Spleen (tissue), 11 donors: ENCODE measurements around the gene SCUBE2. TPM values are rescaled to one million over a fixed set of nuclear protein-coding genes. Genes with fewer than 3 reads are reported as not detected.
"Not testable (repeated sequence)": the region's sequence is repeated elsewhere in the genome, so short reads cannot be mapped to it uniquely, and the experiment has no call there.

Experiments used
- DNase-seq: peaks from one replicate; pipeline ENCODE4 v3.0.0-alpha.2; 2020
- H3K27ac ChIP-seq, 8 donors: fragments of 200-600 bp; sonication (generic) in 7 of 8; 1 replicate in 4 of 8; 2 replicates in 4 of 8; pipeline versions ENCODE4 v1.5.0 to v1.8.0; 2016 to 2021; ENCODE audit warnings: inconsistent platforms in 4 of 8, mild to moderate bottlenecking in 4 of 8, moderate library complexity in 1 of 8
- H3K27me3 ChIP-seq, 7 donors: fragments of 200-600 bp; sonication (generic) in 6 of 7; replicated peaks in 1 of 7; 1 replicate in 4 of 7; 2 replicates in 3 of 7; pipeline versions ENCODE4 v1.5.0 to v1.8.0; 2016 to 2021; ENCODE audit warnings: inconsistent platforms in 3 of 7, mild to moderate bottlenecking in 1 of 7
- H3K36me3 ChIP-seq, 6 donors: fragments of 200-600 bp; sonication (generic) in 5 of 6; 1 replicate in 4 of 6; 2 replicates in 2 of 6; pipeline versions ENCODE4 v1.5.0 to v1.8.0; 2016 to 2021; ENCODE audit warnings: inconsistent platforms in 2 of 6
- H3K4me1 ChIP-seq, 6 donors: fragments of 200-600 bp; sonication (generic) in 5 of 6; 1 replicate in 3 of 6; 2 replicates in 3 of 6; pipeline versions ENCODE4 v1.5.0 to v1.8.0; 2016 to 2021; ENCODE audit warnings: inconsistent platforms in 3 of 6
- H3K4me3 ChIP-seq, 8 donors: fragments of 200-600 bp; sonication (generic) in 7 of 8; 1 replicate in 4 of 8; 2 replicates in 4 of 8; pipeline versions ENCODE4 v1.5.0 to v1.8.0; 2016 to 2021; ENCODE audit warnings: inconsistent platforms in 4 of 8, mild to moderate bottlenecking in 4 of 8, moderate library complexity in 2 of 8
- H3K9me3 ChIP-seq, 8 donors: fragments of 200-600 bp; sonication (generic) in 7 of 8; 1 replicate in 4 of 8; 2 replicates in 4 of 8; pipeline versions ENCODE4 v1.5.0 to v1.8.0; 2016 to 2021; ENCODE audit warnings: inconsistent platforms in 4 of 8
- POLR2A ChIP-seq, 3 donors: fragments of 450-650 bp; IDR thresholded peaks; one replicate each; pipeline ENCODE4 v1.5.1; 2017; ENCODE audit warnings: antibody characterized with exemption in 3 of 3, mild to moderate bottlenecking in 1 of 3
- POLR2AphosphoS5 ChIP-seq, 3 donors: sonication (generic); formaldehyde crosslinking; IDR thresholded peaks; one replicate each; pipeline ENCODE4 v1.5.1; 2017; ENCODE audit warnings: antibody characterized with exemption in 3 of 3
- WGBS, 5 donors: extraction: QIAGEN DNeasy Blood & Tissue Kit in 3 of 5; methylation state at CpG; one replicate each; pipeline versions ENCODE4 v1.1.5 to v1.1.7; 2013 to 2018; 5-methylcytosine and 5-hydroxymethylcytosine counted together
- intact Hi-C: fragments of 100-400 bp; cut with DNase I; formaldehyde crosslinking; loops from one replicate; pipeline ENCODE4 v1.15.0; 2023; ENCODE audit warnings: low total_unique reads
- polyA plus RNA-seq, 3 donors: library from polyadenylated mRNA; stranded (reverse); fragments of 200-250 nt; gene quantifications; one replicate each; pipeline ENCODE4 v1.2.1, GENCODE V29; 2013
- total RNA-seq, 7 donors: library from RNA; depleted of rRNA in 3 of 7; stranded (reverse); fragments of >200 nt in 3 of 7; fragmentation: NEBNext Ultra II Directional in 4 of 7; extraction: Animal tissue kit (Norgen Biotek cat#: 25700) in 4 of 7; gene quantifications; one replicate each; pipeline versions ENCODE4 v1.1.0 to v1.2.1, GENCODE V29; 2016 to 2021
- TF ChIP-seq, protein P1 (sequence below), 11 experiments: fragments of 200-600 bp in 7 of 11; fragments of 450-650 bp in 4 of 11; sonication (generic) in 4 of 11; IDR thresholded peaks in 8 of 11; conservative IDR thresholded peaks in 3 of 11; 1 replicate in 7 of 11; 2 replicates in 4 of 11; pipeline versions ENCODE4 v1.4.0 to v1.8.0; 2016 to 2021; ENCODE audit warnings: antibody characterized with exemption in 11 of 11, inconsistent platforms in 4 of 11, mild to moderate bottlenecking in 1 of 11
- donor health status: healthy with polysubstance abuse.
- donor health status: DM: no; HTN: no; CAD: no; lungs with moderate emphysema.
- donor health status: DM: no; HTN: no; CAD: no.
- donor health status: Bipolar disorder and iron deficiency.
- donor health status: healthy.
- donor health status: DM: no; HTN: no; CAD: no.
- donor health status: DM: yes; HTN: yes; CAD: no.

SCUBE2 gene
- total and polyA plus RNA-seq, 10 donors, result 2.4 to 28.6 (median 5.7) TPM

DNA sequence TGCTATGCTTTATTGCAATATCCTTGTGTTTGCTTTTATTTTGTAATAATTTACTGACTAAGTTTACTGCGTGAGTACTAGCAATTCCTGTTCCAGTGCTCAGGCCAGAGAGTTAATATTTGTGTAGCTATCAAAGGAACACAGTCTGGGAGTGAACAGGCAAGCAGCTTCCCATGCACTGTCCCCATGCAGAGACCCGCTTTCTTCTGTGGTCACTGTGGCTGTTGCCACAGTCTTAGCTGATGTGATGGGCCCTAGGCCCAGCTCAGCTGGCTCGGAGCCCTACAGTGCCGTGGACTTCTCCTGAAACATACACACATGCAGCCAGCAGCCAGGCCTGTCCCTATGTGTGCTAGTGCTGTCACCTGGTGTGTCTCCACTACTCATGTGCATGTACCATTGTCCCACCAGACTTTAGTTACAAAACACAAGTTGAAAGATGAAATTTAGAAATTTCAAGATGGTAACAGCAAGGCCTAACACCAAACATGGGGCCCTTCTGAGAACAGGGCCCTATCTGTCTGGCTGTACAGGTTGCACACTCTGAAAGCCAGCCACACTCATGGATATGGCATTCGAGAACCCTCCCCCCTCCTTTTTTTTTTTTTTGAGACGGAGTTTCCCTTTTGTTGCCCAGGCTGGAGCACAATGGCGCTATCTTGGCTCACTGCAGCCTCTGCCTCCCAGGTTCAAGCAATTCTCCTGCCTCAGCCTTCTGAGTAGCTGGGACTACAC, 12.3 kb upstream of the SCUBE2 start:
- Histone ChIP-seq H3K36me3 (no peaks in the 10 kb centered on the region), H3K4me1 (no peaks in the 10 kb centered on the region), H3K9me3 (no peaks in the 10 kb centered on the region), H3K27ac (no peak overlapping the region), H3K4me3 (no peak overlapping the region), H3K27me3 (no peaks in the 10 kb centered on the region)
- 93 to 98% (median 96%) methylated on average over 7 of the region's 7 CpGs for WGBS, 5 donors
- intact Hi-C loops, result no loop called here
- no peak for DNase-seq
- TF ChIP-seq POLR2AphosphoS5 (IDR thresholded peaks at IDR 0.05) (no peak), POLR2A (IDR thresholded peaks at IDR 0.05) (no peak)
- TF ChIP-seq, protein P1, sequence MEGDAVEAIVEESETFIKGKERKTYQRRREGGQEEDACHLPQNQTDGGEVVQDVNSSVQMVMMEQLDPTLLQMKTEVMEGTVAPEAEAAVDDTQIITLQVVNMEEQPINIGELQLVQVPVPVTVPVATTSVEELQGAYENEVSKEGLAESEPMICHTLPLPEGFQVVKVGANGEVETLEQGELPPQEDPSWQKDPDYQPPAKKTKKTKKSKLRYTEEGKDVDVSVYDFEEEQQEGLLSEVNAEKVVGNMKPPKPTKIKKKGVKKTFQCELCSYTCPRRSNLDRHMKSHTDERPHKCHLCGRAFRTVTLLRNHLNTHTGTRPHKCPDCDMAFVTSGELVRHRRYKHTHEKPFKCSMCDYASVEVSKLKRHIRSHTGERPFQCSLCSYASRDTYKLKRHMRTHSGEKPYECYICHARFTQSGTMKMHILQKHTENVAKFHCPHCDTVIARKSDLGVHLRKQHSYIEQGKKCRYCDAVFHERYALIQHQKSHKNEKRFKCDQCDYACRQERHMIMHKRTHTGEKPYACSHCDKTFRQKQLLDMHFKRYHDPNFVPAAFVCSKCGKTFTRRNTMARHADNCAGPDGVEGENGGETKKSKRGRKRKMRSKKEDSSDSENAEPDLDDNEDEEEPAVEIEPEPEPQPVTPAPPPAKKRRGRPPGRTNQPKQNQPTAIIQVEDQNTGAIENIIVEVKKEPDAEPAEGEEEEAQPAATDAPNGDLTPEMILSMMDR (IDR thresholded peaks at IDR 0.05 in 8 of 11, conservative IDR thresholded peaks at IDR 0.05 in 3 of 11), result no peak

DNA sequence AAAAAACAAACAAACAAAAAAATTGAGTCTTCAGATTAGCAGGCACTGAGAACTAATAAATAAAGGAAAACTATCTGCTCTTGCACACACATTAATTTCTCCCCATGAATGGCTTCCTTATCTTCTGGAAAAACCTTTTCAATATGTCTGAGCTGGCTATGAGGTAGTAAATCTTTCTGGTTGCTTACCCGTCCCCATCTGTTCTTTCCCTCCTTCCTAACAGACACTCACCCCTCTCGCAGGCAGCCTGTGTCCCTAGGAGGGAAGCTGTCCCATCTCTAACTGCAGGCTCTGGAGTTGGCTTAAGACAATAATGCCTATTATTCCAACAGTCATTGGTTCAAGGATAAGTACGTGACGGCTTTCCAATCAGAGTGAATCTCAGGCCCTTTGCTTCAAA, 8.2 kb upstream of the SCUBE2 start:
- no peak for DNase-seq
- WGBS, 5 donors, result 57 to 83% (median 72%) methylated on average over 4 of the region's 4 CpGs
- no peak overlapping the region for H3K27ac ChIP-seq
- H3K9me3 ChIP-seq, result no peaks in the 10 kb centered on the region
- H3K36me3 ChIP-seq, result no peaks in the 10 kb centered on the region
- H3K4me1 ChIP-seq, result no peaks in the 10 kb centered on the region
- intact Hi-C loops, result no loop called here
- H3K4me3 ChIP-seq, result no peak overlapping the region
- TF ChIP-seq POLR2A (IDR thresholded peaks at IDR 0.05) (no peak), POLR2AphosphoS5 (IDR thresholded peaks at IDR 0.05) (no peak)
- TF ChIP-seq, protein P1 (IDR thresholded peaks at IDR 0.05 in 8 of 11, conservative IDR thresholded peaks at IDR 0.05 in 3 of 11), result no peak
- peaks cover 0 to 11% (median 0%) of the 10 kb centered on the region in 7 donors for H3K27me3 ChIP-seq

DNA sequence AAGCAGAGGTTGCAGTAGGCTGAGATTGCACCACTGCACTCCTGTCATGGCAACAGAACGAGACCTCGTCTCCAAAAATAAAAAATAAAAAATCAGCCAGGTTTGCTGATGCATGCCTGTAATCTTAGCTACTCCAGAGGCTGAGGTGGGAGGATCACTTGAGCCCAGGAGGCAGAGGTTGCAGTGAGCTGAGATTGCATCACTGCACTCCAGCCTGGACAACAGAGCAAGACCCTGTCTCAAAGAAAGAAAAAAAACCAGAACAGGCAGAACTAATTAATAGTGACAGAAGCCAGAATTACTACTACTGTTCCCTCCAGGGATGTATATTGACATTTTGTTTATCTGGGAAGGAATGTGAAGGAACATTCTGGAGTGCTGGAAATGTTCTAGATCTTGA, 7.1 kb upstream of the SCUBE2 start:
- H3K9me3 ChIP-seq, H3K36me3 ChIP-seq, intact Hi-C loops, H3K4me1 ChIP-seq, DNase-seq, H3K4me3 ChIP-seq, H3K27ac ChIP-seq: not testable (repeated sequence)
- 60 to 97% (median 77%) methylated on average over 2 of the region's 2 CpGs for WGBS, 5 donors
- peaks cover 0 to 21% (median 0%) of the 10 kb centered on the region in 7 donors for H3K27me3 ChIP-seq

DNA sequence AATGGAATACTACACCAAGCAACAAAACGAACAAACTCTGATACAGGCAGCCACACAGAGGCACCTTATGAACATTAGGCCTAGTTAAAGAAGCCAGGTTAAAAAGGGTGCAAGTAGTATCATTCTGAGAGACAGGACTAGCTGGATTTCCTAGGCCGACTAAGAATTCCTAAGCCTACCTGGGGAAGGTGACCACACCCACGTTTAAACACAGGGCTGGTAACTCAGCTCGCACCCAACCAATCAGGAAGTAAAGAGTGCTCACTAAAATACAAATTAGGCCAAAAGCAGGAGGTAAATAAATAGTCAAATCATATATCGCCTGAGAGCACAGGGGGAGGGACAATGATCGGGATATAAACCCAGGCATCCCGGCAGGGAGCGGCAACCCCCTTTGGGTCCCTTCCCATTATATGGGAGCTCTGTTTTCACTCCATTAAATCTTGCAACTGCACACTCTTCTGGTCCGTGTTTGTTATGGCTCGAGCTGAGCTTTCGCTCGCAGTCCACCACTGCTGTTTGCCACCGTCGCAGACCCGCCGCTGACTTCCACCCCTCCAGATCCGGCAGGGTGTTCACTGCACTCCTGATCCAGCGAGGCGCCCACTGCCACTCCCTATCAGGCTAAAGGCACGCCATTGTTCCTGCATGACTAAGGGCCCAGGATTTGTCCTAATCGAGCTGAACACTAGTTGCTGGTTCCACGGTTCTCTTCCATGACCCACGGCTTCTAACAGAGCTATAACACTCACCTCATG, 6.0 kb upstream of the SCUBE2 start:
- WGBS, 5 donors, result 89 to 93% (median 91%) methylated on average over 22 to 23 of the region's 23 CpGs
- DNase-seq, intact Hi-C loops, H3K36me3 ChIP-seq, H3K9me3 ChIP-seq, H3K4me1 ChIP-seq, H3K27ac ChIP-seq, H3K4me3 ChIP-seq: not testable (repeated sequence)
- H3K27me3 ChIP-seq, result peaks cover 0 to 32% (median 6%) of the 10 kb centered on the region in 7 donors

DNA sequence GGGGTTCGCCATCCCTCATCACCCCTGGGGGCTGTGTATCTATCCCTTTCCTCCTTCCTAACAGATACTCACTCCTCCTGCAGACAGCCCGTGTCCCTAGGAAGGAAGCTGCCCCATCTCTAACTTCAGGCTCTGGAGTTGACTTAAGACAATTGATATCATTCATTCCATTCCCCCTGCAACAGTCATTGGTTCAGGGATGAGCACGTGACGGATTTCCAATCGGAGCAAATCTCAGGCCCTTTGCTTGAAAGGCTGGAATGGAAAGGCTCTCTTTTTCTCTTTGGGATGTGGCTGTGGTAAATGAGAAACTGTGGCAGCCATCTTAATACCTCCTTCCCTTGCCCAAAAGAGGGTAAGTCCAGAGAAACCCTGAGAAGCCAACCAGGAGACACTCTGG, 5.0 kb upstream of the SCUBE2 start:
- H3K4me1 ChIP-seq, result peaks cover 0 to 7% (median 2%) of the 10 kb centered on the region in 6 donors
- TF ChIP-seq POLR2AphosphoS5 (IDR thresholded peaks at IDR 0.05), result no peak
- TF ChIP-seq, protein P1 (IDR thresholded peaks at IDR 0.05 in 8 of 11, conservative IDR thresholded peaks at IDR 0.05 in 3 of 11), result no peak
- no peak for TF ChIP-seq POLR2A (IDR thresholded peaks at IDR 0.05)
- no peak for DNase-seq
- peaks cover 0 to 42% (median 13%) of the 10 kb centered on the region in 7 donors for H3K27me3 ChIP-seq
- no peaks in the 10 kb centered on the region for H3K9me3 ChIP-seq
- H3K4me3 ChIP-seq, result no peak overlapping the region
- intact Hi-C loops, result no loop called here
- WGBS, 5 donors, result 88 to 99% (median 92%) methylated on average over 5 of the region's 5 CpGs
- H3K36me3 ChIP-seq, result no peaks in the 10 kb centered on the region
- no peak overlapping the region for H3K27ac ChIP-seq
